CD4-positive, alpha-beta memory T cell (primary cell): ENCODE data around the gene SEPSECS. TPM values are rescaled to one million over a fixed set of nuclear protein-coding genes. Genes with fewer than 3 reads are reported as not detected.

Source experiments
- CTCF ChIA-PET: fragments of 350-600 bp; sonication (Branson Sonifier 250); formaldehyde crosslinking; loops from one replicate; lab custom pipeline; 2021; ENCODE audit warnings: inconsistent platforms; ENCODE audit not compliant: partially characterized antibody; lab: Charles Lee
- POLR2A ChIA-PET: fragments of 350-600 bp; sonication (Branson Sonifier 250); formaldehyde crosslinking; loops from one replicate; lab custom pipeline; 2021; ENCODE audit not compliant: partially characterized antibody; lab: Charles Lee
- DNase-seq, 5 donors: peaks; one replicate each; pipeline versions ENCODE4 v3.0.0 to v3.0.0-alpha.2; 2020 to 2022; ENCODE audit warnings: mixed read lengths in 1 of 5
- H3K27ac ChIP-seq: one replicate; pipeline ENCODE4 v1.7.0; 2013; ENCODE audit warnings: low read depth, low read length
- H3K27me3 ChIP-seq: 2 replicates; pipeline ENCODE4 v1.7.0; 2013; ENCODE audit warnings: mild to moderate bottlenecking, low read length, moderate library complexity; ENCODE audit not compliant: insufficient read depth
- H3K36me3 ChIP-seq: 2 replicates; pipeline ENCODE4 v1.7.0; 2013; ENCODE audit warnings: mild to moderate bottlenecking, low read length, moderate library complexity; ENCODE audit not compliant: insufficient read depth
- H3K4me1 ChIP-seq: 2 replicates; pipeline ENCODE4 v1.7.0; 2013; ENCODE audit warnings: mild to moderate bottlenecking, low read length, moderate library complexity; ENCODE audit not compliant: insufficient read depth
- H3K4me3 ChIP-seq, 2 donors: one replicate each; pipeline ENCODE4 v1.7.0; 2013; ENCODE audit warnings: low read length in 2 of 2, mild to moderate bottlenecking in 1 of 2
- H3K9me3 ChIP-seq, 2 donors: one replicate each; pipeline ENCODE4 v1.7.0; 2013; ENCODE audit warnings: low read length in 2 of 2, control low read depth in 1 of 2; ENCODE audit not compliant: control insufficient read depth in 1 of 2
- H3K27ac Mint-ChIP-seq, 7 donors: one replicate each; pipeline ENCODE4 v1.8.0; 2020 to 2021; ENCODE audit warnings: mixed read lengths in 7 of 7, mild to moderate bottlenecking in 6 of 7, inconsistent platforms in 3 of 7, moderate library complexity in 3 of 7
- H3K27me3 Mint-ChIP-seq, 2 donors: one replicate each; pipeline ENCODE4 v1.8.0; 2020 to 2021; ENCODE audit warnings: mixed read lengths in 2 of 2
- H3K36me3 Mint-ChIP-seq, 2 donors: one replicate each; pipeline ENCODE4 v1.8.0; 2020 to 2021; ENCODE audit warnings: mixed read lengths in 2 of 2, inconsistent platforms in 1 of 2, mild to moderate bottlenecking in 1 of 2
- H3K4me1 Mint-ChIP-seq, 4 donors: one replicate each; pipeline ENCODE4 v1.8.0; 2020 to 2021; ENCODE audit warnings: mixed read lengths in 4 of 4, mild to moderate bottlenecking in 1 of 4
- H3K4me3 Mint-ChIP-seq, 8 donors: one replicate each; pipeline ENCODE4 v1.8.0; 2020 to 2021; ENCODE audit warnings: mixed read lengths in 8 of 8, mild to moderate bottlenecking in 7 of 8, moderate library complexity in 6 of 8, inconsistent platforms in 3 of 8
- H3K9me3 Mint-ChIP-seq, 8 donors: one replicate each; pipeline ENCODE4 v1.8.0; 2020 to 2021; ENCODE audit warnings: mixed read lengths in 8 of 8, mild to moderate bottlenecking in 5 of 8, inconsistent platforms in 3 of 8, moderate library complexity in 1 of 8
- intact Hi-C: fragments of 100-400 bp; cut with micrococcal nuclease; formaldehyde crosslinking; loops from one replicate; pipeline ENCODE4 v1.15.1; 2023
- polyA plus RNA-seq, 2 donors: library from polyadenylated mRNA; unstranded; fragments of 300-500 nt; fragmentation: Illumina TruSeq; gene quantifications; one replicate each; pipeline ENCODE4 v1.2.3, GENCODE V29; 2021
- total RNA-seq, 2 experiments: library from RNA; stranded (reverse); gene quantifications; one replicate each; pipeline ENCODE4 v1.2.3, GENCODE V29; 2021

SEPSECS gene
- total and polyA plus RNA-seq, 4 experiments from 2014 or later: 1.3 to 15.1 (median 9.0) TPM

GRCh38 chr4:25112366-25112994 is 47.8 kb downstream of the SEPSECS start:
- Histone ChIP-seq H3K9me3 (no peaks in the 10 kb centered on the region), H3K27me3 (no peaks in the 10 kb centered on the region), H3K36me3 (no peaks in the 10 kb centered on the region), H3K27ac (no peak overlapping the region), H3K4me1 (no peaks in the 10 kb centered on the region), H3K4me3 (no peak overlapping the region)
- POLR2A ChIA-PET: no interaction called here
- no peak for DNase-seq
- CTCF ChIA-PET: no interaction called here
- Mint-ChIP-seq H3K27me3 (no peaks in the 10 kb centered on the region), H3K27ac (no peak overlapping the region), H3K4me1 (no peaks in the 10 kb centered on the region), H3K4me3 (no peak overlapping the region), H3K9me3 (peaks cover 0 to 4% (median 0%) of the 10 kb centered on the region in 8 donors), H3K36me3 (peaks cover 1 to 9% of the 10 kb centered on the region in 2 donors)
- intact Hi-C loops: no loop called here

GRCh38 chr4:25111648-25112196 is 48.5 kb downstream of the SEPSECS start:
- ChIA-PET CTCF (no interaction called here), POLR2A (no interaction called here)
- H3K36me3 Mint-ChIP-seq: peaks cover 0 to 5% of the 10 kb centered on the region in 2 donors
- no peak overlapping the region for H3K4me3 ChIP-seq
- H3K27me3 ChIP-seq: no peaks in the 10 kb centered on the region
- H3K27ac Mint-ChIP-seq: no peak overlapping the region
- H3K27me3 Mint-ChIP-seq: peaks cover 1% of the 10 kb centered on the region in 2 donors
- H3K9me3 ChIP-seq: no peaks in the 10 kb centered on the region
- H3K4me1 Mint-ChIP-seq: no peaks in the 10 kb centered on the region
- H3K36me3 ChIP-seq: no peaks in the 10 kb centered on the region
- H3K4me1 ChIP-seq: no peaks in the 10 kb centered on the region
- H3K27ac ChIP-seq: no peak overlapping the region
- H3K4me3 Mint-ChIP-seq: no peak overlapping the region
- H3K9me3 Mint-ChIP-seq: peaks cover 0 to 4% (median 0%) of the 10 kb centered on the region in 8 donors
- intact Hi-C loops: no loop called here
- no peak for DNase-seq

GRCh38 chr4:25110527-25111329 is 49.5 kb downstream of the SEPSECS start:
- intact Hi-C loops: no loop called here
- Histone ChIP-seq H3K4me1 (no peaks in the 10 kb centered on the region), H3K36me3 (no peaks in the 10 kb centered on the region), H3K9me3 (no peaks in the 10 kb centered on the region), H3K4me3 (no peak overlapping the region), H3K27me3 (no peaks in the 10 kb centered on the region), H3K27ac (no peak overlapping the region)
- Mint-ChIP-seq H3K27me3 (peaks cover 1% of the 10 kb centered on the region in 2 donors), H3K9me3 (peaks cover 0 to 4% (median 0%) of the 10 kb centered on the region in 8 donors), H3K4me3 (no peak overlapping the region), H3K4me1 (no peaks in the 10 kb centered on the region), H3K27ac (no peak overlapping the region), H3K36me3 (peaks cover 1 to 5% of the 10 kb centered on the region in 2 donors)
- DNase-seq: no peak
- ChIA-PET POLR2A (no interaction called here), CTCF (no interaction called here)

- no peaks in the 10 kb centered on the region for H3K36me3 ChIP-seq
- H3K4me3 ChIP-seq: no peak overlapping the region
- no peak overlapping the region for H3K27ac Mint-ChIP-seq
- H3K4me1 ChIP-seq: no peaks in the 10 kb centered on the region
- DNase-seq: no peak
- no peaks in the 10 kb centered on the region for H3K9me3 ChIP-seq
- ChIA-PET CTCF (no interaction called here), POLR2A (no interaction called here)
- intact Hi-C loops: no loop called here
- H3K4me3 Mint-ChIP-seq: no peak overlapping the region
- no peak overlapping the region for H3K27ac ChIP-seq
- peaks cover 1 to 5% of the 10 kb centered on the region in 2 donors for H3K36me3 Mint-ChIP-seq
- H3K27me3 Mint-ChIP-seq: peaks cover 1 to 5% of the 10 kb centered on the region in 2 donors
- no peaks in the 10 kb centered on the region for H3K4me1 Mint-ChIP-seq
- no peaks in the 10 kb centered on the region for H3K27me3 ChIP-seq
- H3K9me3 Mint-ChIP-seq: peaks cover 0 to 4% (median 0%) of the 10 kb centered on the region in 8 donors
Measured at GRCh38 chr4:25109511-25109910, 50.7 kb downstream of the SEPSECS start.

- no peaks in the 10 kb centered on the region for H3K4me1 ChIP-seq
- POLR2A ChIA-PET: no interaction called here
- H3K27me3 ChIP-seq: no peaks in the 10 kb centered on the region
- H3K4me3 ChIP-seq: no peak overlapping the region
- H3K36me3 ChIP-seq: no peaks in the 10 kb centered on the region
- no peak overlapping the region for H3K27ac Mint-ChIP-seq
- intact Hi-C loops: no loop called here
- peaks cover 1 to 5% of the 10 kb centered on the region in 2 donors for H3K36me3 Mint-ChIP-seq
- no peak overlapping the region for H3K27ac ChIP-seq
- no peak overlapping the region for H3K4me3 Mint-ChIP-seq
- no peak for DNase-seq
- CTCF ChIA-PET: no interaction called here
- no peaks in the 10 kb centered on the region for H3K9me3 ChIP-seq
- H3K9me3 Mint-ChIP-seq: peaks cover 0 to 4% (median 0%) of the 10 kb centered on the region in 8 donors
- no peaks in the 10 kb centered on the region for H3K4me1 Mint-ChIP-seq
- H3K27me3 Mint-ChIP-seq: peaks cover 1 to 5% of the 10 kb centered on the region in 2 donors
Measured at GRCh38 chr4:25108556-25108955, 51.7 kb downstream of the SEPSECS start.

GRCh38 chr4:25107827-25108516 is 52.3 kb downstream of the SEPSECS start:
- Mint-ChIP-seq H3K36me3 (peaks cover 1 to 5% of the 10 kb centered on the region in 2 donors), H3K27ac (no peak overlapping the region), H3K27me3 (peaks cover 1 to 5% of the 10 kb centered on the region in 2 donors), H3K4me3 (no peak overlapping the region), H3K9me3 (peaks cover 0 to 4% (median 0%) of the 10 kb centered on the region in 8 donors), H3K4me1 (no peaks in the 10 kb centered on the region)
- POLR2A ChIA-PET: no interaction called here
- Histone ChIP-seq H3K9me3 (no peaks in the 10 kb centered on the region), H3K36me3 (no peaks in the 10 kb centered on the region), H3K4me3 (no peak overlapping the region), H3K27ac (no peak overlapping the region), H3K27me3 (no peaks in the 10 kb centered on the region), H3K4me1 (no peaks in the 10 kb centered on the region)
- DNase-seq: no peak
- intact Hi-C loops: no loop called here
- CTCF ChIA-PET: no interaction called here
